IPS-NIHi7 (cell line): ENCODE data around the gene AATF.

ENCODE experiments used
- DNase-seq: peaks from one replicate; pipeline ENCODE4 v3.0.0; 2012; ENCODE audit warnings: mixed read lengths; ENCODE audit errors: extremely low spot score

The AATF gene

GRCh38 chr17:36941265-36942010 is 7.3 kb upstream of the AATF start:
- no peak for DNase-seq

- no peak for DNase-seq
Measured at GRCh38 chr17:36942019-36942599, 6.6 kb upstream of the AATF start.

GRCh38 chr17:36942631-36943125 is 6.1 kb upstream of the AATF start:
- no peak for DNase-seq

- no peak for DNase-seq
Measured at GRCh38 chr17:36943250-36944191, 5.2 kb upstream of the AATF start.

GRCh38 chr17:36944553-36944952 is 4.2 kb upstream of the AATF start:
- DNase-seq = no peak

GRCh38 chr17:36945140-36945539 is 3.6 kb upstream of the AATF start:
- DNase-seq = no peak

- DNase-seq = no peak
Measured at GRCh38 chr17:36945959-36946725, 2.6 kb upstream of the AATF start.

GRCh38 chr17:36946726-36947091 is 2.0 kb upstream of the AATF start:
- no peak for DNase-seq

GRCh38 chr17:36947922-36948716 is 635 bp upstream of the AATF start:
- DNase-seq = no peak

GRCh38 chr17:36949461-36949927 is 740 bp downstream of the AATF start:
- no peak for DNase-seq

GRCh38 chr17:36950027-36950426 is 1.3 kb downstream of the AATF start:
- DNase-seq = no peak

- no peak for DNase-seq
Measured at GRCh38 chr17:36951084-36951789, 2.5 kb downstream of the AATF start.

- DNase-seq = no peak
Measured at GRCh38 chr17:36971508-36971907, 22.8 kb downstream of the AATF start.

GRCh38 chr17:36972186-36972700 is 23.5 kb downstream of the AATF start:
- no peak for DNase-seq

GRCh38 chr17:36972905-36973304 is 24.2 kb downstream of the AATF start:
- no peak for DNase-seq

- DNase-seq = no peak
Measured at GRCh38 chr17:36975922-36976515, 27.3 kb downstream of the AATF start.

GRCh38 chr17:36977066-36977465 is 28.3 kb downstream of the AATF start:
- DNase-seq = no peak

- no peak for DNase-seq
Measured at GRCh38 chr17:36977568-36977967, 28.8 kb downstream of the AATF start.

- DNase-seq = no peak
Measured at GRCh38 chr17:36978810-36979564, 30.2 kb downstream of the AATF start.
